ENCODE measurements around the gene PSMC6. TPM values are rescaled to one million over a fixed set of nuclear protein-coding genes. Genes with fewer than 3 reads are reported as not detected.

Gene PSMC6
- total RNA-seq, 1 donor from 2014 or later, result 19.3 TPM

- H3K4me1 ChIP-seq, result peaks cover 3 to 4% of the 10 kb centered on the region in 2 donors
- H3K36me3 ChIP-seq, result no peaks in the 10 kb centered on the region
- no peak for DNase-seq (ENCODE audit: low spot score in 2 of 2)
- H3K27me3 ChIP-seq, result no peaks in the 10 kb centered on the region
- H3K27ac ChIP-seq, result no peak overlapping the region
- H3K9me3 ChIP-seq, result no peaks in the 10 kb centered on the region
- intact Hi-C loops (cut with DNase I), result loop anchor here (10.0 kb wide), 1 partner anchor 1262 kb away; the partner anchor contains the start of gene BMP4
- no peak overlapping the region for H3K4me3 ChIP-seq
- no peak for TF ChIP-seq CTCF (IDR thresholded peaks at IDR 0.05)
Measured at GRCh38 chr14:52693036-52693435, 14.0 kb upstream of the PSMC6 start.

- intact Hi-C loops (cut with DNase I), result loop anchor here (10.0 kb wide), 1 partner anchor 1261 kb away; the partner anchor contains the start of gene BMP4
- Histone ChIP-seq H3K4me3 (peak overlapping the region in 1 of 2 donors; percentile 96), H3K27me3 (no peaks in the 10 kb centered on the region), H3K4me1 (peaks cover 3 to 4% of the 10 kb centered on the region in 2 donors), H3K9me3 (no peaks in the 10 kb centered on the region), H3K27ac (no peak overlapping the region), H3K36me3 (no peaks in the 10 kb centered on the region)
- no peak for DNase-seq (ENCODE audit: low spot score in 2 of 2)
- no peak for TF ChIP-seq CTCF (IDR thresholded peaks at IDR 0.05)
Measured at GRCh38 chr14:52693532-52693931, 13.5 kb upstream of the PSMC6 start.

- intact Hi-C loops (cut with DNase I), result loop anchor here (1.0 to 10.0 kb wide), 5 partner anchors 12 to 1260 kb away; partner anchors contain the start of genes BMP4, FERMT2, GNPNAT1 and PSMC6
- peak in 1 of 2 donors; percentile 69 for DNase-seq (ENCODE audit: low spot score in 2 of 2)
- Histone ChIP-seq H3K9me3 (no peaks in the 10 kb centered on the region), H3K36me3 (no peaks in the 10 kb centered on the region), H3K4me3 (peak overlapping the region; percentile 96 to 98), H3K4me1 (peaks cover 3 to 4% of the 10 kb centered on the region in 2 donors), H3K27me3 (no peaks in the 10 kb centered on the region), H3K27ac (peak overlapping the region; percentile 97 to 99)
- TF ChIP-seq CTCF (IDR thresholded peaks at IDR 0.05), result no peak
Measured at GRCh38 chr14:52694761-52695480, 12.1 kb upstream of the PSMC6 start.

- no peak for TF ChIP-seq CTCF (IDR thresholded peaks at IDR 0.05)
- H3K36me3 ChIP-seq, result no peaks in the 10 kb centered on the region
- intact Hi-C loops (cut with DNase I), result loop anchor here (1.0 to 10.0 kb wide), 5 partner anchors 12 to 1259 kb away; partner anchors contain the start of genes BMP4, FERMT2, GNPNAT1 and PSMC6
- H3K9me3 ChIP-seq, result no peaks in the 10 kb centered on the region
- H3K27me3 ChIP-seq, result no peaks in the 10 kb centered on the region
- H3K27ac ChIP-seq, result peak within 1 kb of the TSS; percentile 97 to 99
- peak within 1 kb of the TSS; percentile 96 to 98 for H3K4me3 ChIP-seq
- H3K4me1 ChIP-seq, result peaks cover 3 to 4% of the 10 kb centered on the region in 2 donors
- DNase-seq (ENCODE audit: low spot score in 2 of 2), result peak; percentile 44 to 91
Measured at GRCh38 chr14:52695481-52696091, 11.4 kb upstream of the PSMC6 start, which contains the start of gene ERO1A. TSS of gene ERO1A (minus strand) at chr14:52695558. CDS start at chr14:52695481, 77 bp downstream.

- Histone ChIP-seq H3K36me3 (no peaks in the 10 kb centered on the region), H3K4me3 (no peak overlapping the region), H3K4me1 (no peaks in the 10 kb centered on the region), H3K9me3 (no peaks in the 10 kb centered on the region), H3K27me3 (no peaks in the 10 kb centered on the region), H3K27ac (no peak overlapping the region)
- DNase-seq (ENCODE audit: low spot score in 2 of 2), result no peak
- intact Hi-C loops (cut with DNase I), result loop anchor here (10.0 kb wide), 1 partner anchor 454 kb away; the partner anchor contains the start of gene DDHD1
- TF ChIP-seq CTCF (IDR thresholded peaks at IDR 0.05), result no peak
Measured at GRCh38 chr14:52700701-52701172, 6.3 kb upstream of the PSMC6 start.
